ENCODE data around the gene ANO2. TPM values are rescaled to one million over a fixed set of nuclear protein-coding genes. Genes with fewer than 3 reads are reported as not detected.

ANO2 gene
- total RNA-seq, 3 donors from 2014 or later = not detected

GRCh38 chr12:5947006-5947405, 1.9 kb upstream of the ANO2 start:
- peaks cover 2% of the 10 kb centered on the region for H3K4me1 Mint-ChIP-seq (ENCODE audit: low read depth)
- no peaks in the 10 kb centered on the region for H3K36me3 Mint-ChIP-seq (ENCODE audit: insufficient read depth)
- no peaks in the 10 kb centered on the region for H3K9me3 Mint-ChIP-seq
- no peak overlapping the region for H3K4me3 Mint-ChIP-seq
- ATAC-seq = no peak
- no peak for DNase-seq
- H3K27me3 Mint-ChIP-seq (ENCODE audit: low read depth) = peaks cover 69% of the 10 kb centered on the region

GRCh38 chr12:5946388-5946787, 1.3 kb upstream of the ANO2 start:
- Mint-ChIP-seq H3K4me3 (no peak overlapping the region), H3K9me3 (no peaks in the 10 kb centered on the region), H3K36me3 (ENCODE audit: insufficient read depth) (no peaks in the 10 kb centered on the region), H3K27me3 (ENCODE audit: low read depth) (peaks cover 66% of the 10 kb centered on the region), H3K4me1 (ENCODE audit: low read depth) (peaks cover 2% of the 10 kb centered on the region)
- DNase-seq (no peak), ATAC-seq (no peak)

- H3K27me3 Mint-ChIP-seq (ENCODE audit: low read depth) = peaks cover 72% of the 10 kb centered on the region
- H3K4me3 Mint-ChIP-seq = no peak overlapping the region
- no peaks in the 10 kb centered on the region for H3K36me3 Mint-ChIP-seq (ENCODE audit: insufficient read depth)
- H3K4me1 Mint-ChIP-seq (ENCODE audit: low read depth) = peaks cover 2% of the 10 kb centered on the region
- no peak for DNase-seq
- no peaks in the 10 kb centered on the region for H3K9me3 Mint-ChIP-seq
- ATAC-seq = no peak
These were observed 380 bp downstream of the ANO2 start for GRCh38 chr12:5944688-5945070.

- DNase-seq (no peak), ATAC-seq (no peak)
- H3K9me3 Mint-ChIP-seq = no peaks in the 10 kb centered on the region
- peaks cover 2% of the 10 kb centered on the region for H3K4me1 Mint-ChIP-seq (ENCODE audit: low read depth)
- H3K27me3 Mint-ChIP-seq (ENCODE audit: low read depth) = peaks cover 72% of the 10 kb centered on the region
- H3K4me3 Mint-ChIP-seq = no peak overlapping the region
- H3K36me3 Mint-ChIP-seq (ENCODE audit: insufficient read depth) = no peaks in the 10 kb centered on the region
These were observed 1.0 kb downstream of the ANO2 start for GRCh38 chr12:5944053-5944452.

- no peak overlapping the region for H3K4me3 Mint-ChIP-seq
- no peaks in the 10 kb centered on the region for H3K36me3 Mint-ChIP-seq (ENCODE audit: insufficient read depth)
- H3K27me3 Mint-ChIP-seq (ENCODE audit: low read depth) = peaks cover 69% of the 10 kb centered on the region
- H3K4me1 Mint-ChIP-seq (ENCODE audit: low read depth) = peaks cover 2% of the 10 kb centered on the region
- ATAC-seq = no peak
- no peak for DNase-seq
- no peaks in the 10 kb centered on the region for H3K9me3 Mint-ChIP-seq
These were observed 3.2 kb downstream of the ANO2 start for GRCh38 chr12:5941907-5942306.

GRCh38 chr12:5927732-5928516, 17.1 kb downstream of the ANO2 start:
- ATAC-seq = no peak
- Mint-ChIP-seq H3K36me3 (ENCODE audit: insufficient read depth) (no peaks in the 10 kb centered on the region), H3K9me3 (no peaks in the 10 kb centered on the region), H3K4me3 (no peak overlapping the region), H3K4me1 (ENCODE audit: low read depth) (no peaks in the 10 kb centered on the region), H3K27me3 (ENCODE audit: low read depth) (peaks cover 24% of the 10 kb centered on the region)
- DNase-seq = no peak

- no peaks in the 10 kb centered on the region for H3K9me3 Mint-ChIP-seq
- no peak overlapping the region for H3K4me3 Mint-ChIP-seq
- no peaks in the 10 kb centered on the region for H3K4me1 Mint-ChIP-seq (ENCODE audit: low read depth)
- DNase-seq = no peak
- ATAC-seq = no peak
- no peaks in the 10 kb centered on the region for H3K36me3 Mint-ChIP-seq (ENCODE audit: insufficient read depth)
- peaks cover 20% of the 10 kb centered on the region for H3K27me3 Mint-ChIP-seq (ENCODE audit: low read depth)
These were observed 19.4 kb downstream of the ANO2 start for GRCh38 chr12:5925646-5926045.

GRCh38 chr12:5924342-5924741, 20.7 kb downstream of the ANO2 start:
- no peaks in the 10 kb centered on the region for H3K4me1 Mint-ChIP-seq (ENCODE audit: low read depth)
- DNase-seq (no peak), ATAC-seq (no peak)
- no peak overlapping the region for H3K4me3 Mint-ChIP-seq
- H3K36me3 Mint-ChIP-seq (ENCODE audit: insufficient read depth) = no peaks in the 10 kb centered on the region
- H3K9me3 Mint-ChIP-seq = no peaks in the 10 kb centered on the region
- peaks cover 18% of the 10 kb centered on the region for H3K27me3 Mint-ChIP-seq (ENCODE audit: low read depth)

GRCh38 chr12:5923751-5924150, 21.3 kb downstream of the ANO2 start:
- no peak for DNase-seq
- no peak overlapping the region for H3K4me3 Mint-ChIP-seq
- H3K9me3 Mint-ChIP-seq = no peaks in the 10 kb centered on the region
- H3K36me3 Mint-ChIP-seq (ENCODE audit: insufficient read depth) = no peaks in the 10 kb centered on the region
- H3K4me1 Mint-ChIP-seq (ENCODE audit: low read depth) = no peaks in the 10 kb centered on the region
- H3K27me3 Mint-ChIP-seq (ENCODE audit: low read depth) = peaks cover 21% of the 10 kb centered on the region
- no peak for ATAC-seq

GRCh38 chr12:5923043-5923605, 21.9 kb downstream of the ANO2 start:
- DNase-seq (no peak), ATAC-seq (no peak)
- Mint-ChIP-seq H3K9me3 (no peaks in the 10 kb centered on the region), H3K4me3 (no peak overlapping the region), H3K27me3 (ENCODE audit: low read depth) (peaks cover 22% of the 10 kb centered on the region), H3K36me3 (ENCODE audit: insufficient read depth) (no peaks in the 10 kb centered on the region), H3K4me1 (ENCODE audit: low read depth) (no peaks in the 10 kb centered on the region)

- no peaks in the 10 kb centered on the region for H3K36me3 Mint-ChIP-seq (ENCODE audit: insufficient read depth)
- no peak overlapping the region for H3K4me3 Mint-ChIP-seq
- no peaks in the 10 kb centered on the region for H3K4me1 Mint-ChIP-seq (ENCODE audit: low read depth)
- peaks cover 22% of the 10 kb centered on the region for H3K27me3 Mint-ChIP-seq (ENCODE audit: low read depth)
- no peak for DNase-seq
- no peaks in the 10 kb centered on the region for H3K9me3 Mint-ChIP-seq
- no peak for ATAC-seq
These were observed 22.8 kb downstream of the ANO2 start for GRCh38 chr12:5921966-5922899.

GRCh38 chr12:5921027-5921909, 23.8 kb downstream of the ANO2 start:
- Mint-ChIP-seq H3K36me3 (ENCODE audit: insufficient read depth) (no peaks in the 10 kb centered on the region), H3K4me3 (no peak overlapping the region), H3K4me1 (ENCODE audit: low read depth) (no peaks in the 10 kb centered on the region), H3K27me3 (ENCODE audit: low read depth) (peaks cover 18% of the 10 kb centered on the region), H3K9me3 (no peaks in the 10 kb centered on the region)
- no peak for ATAC-seq
- DNase-seq = no peak

- ATAC-seq (no peak), DNase-seq (no peak)
- Mint-ChIP-seq H3K36me3 (ENCODE audit: insufficient read depth) (no peaks in the 10 kb centered on the region), H3K9me3 (no peaks in the 10 kb centered on the region), H3K27me3 (ENCODE audit: low read depth) (peaks cover 10% of the 10 kb centered on the region), H3K4me3 (no peak overlapping the region), H3K4me1 (ENCODE audit: low read depth) (no peaks in the 10 kb centered on the region)
These were observed 28.2 kb downstream of the ANO2 start for GRCh38 chr12:5916785-5917290.

- Mint-ChIP-seq H3K4me1 (ENCODE audit: low read depth) (no peaks in the 10 kb centered on the region), H3K4me3 (no peak overlapping the region), H3K36me3 (ENCODE audit: insufficient read depth) (no peaks in the 10 kb centered on the region), H3K9me3 (no peaks in the 10 kb centered on the region), H3K27me3 (ENCODE audit: low read depth) (peaks cover 7% of the 10 kb centered on the region)
- DNase-seq (no peak), ATAC-seq (no peak)
These were observed 29.5 kb downstream of the ANO2 start for GRCh38 chr12:5915511-5915910.
